ENCODE measurements around the gene PNLIPRP2. TPM values are rescaled to one million over a fixed set of nuclear protein-coding genes. Genes with fewer than 3 reads are reported as not detected.

PNLIPRP2 gene
- not detected in 2 replicates for total RNA-seq
- long read RNA-seq, result 0 reads

GRCh38 chr10:116620423-116621400 is at the start of gene PNLIPRP2:
Gene PNLIPRP2 (plus strand): TSS chr10:116620953.
- peaks cover 23% of the 10 kb centered on the region for H3K27me3 Mint-ChIP-seq
- H3K9me3 Mint-ChIP-seq (ENCODE audit: low read depth), result no peaks in the 10 kb centered on the region
- no peak within 1 kb of the TSS for H3K27ac Mint-ChIP-seq
- H3K4me3 Mint-ChIP-seq (ENCODE audit: low read depth), result no peak within 1 kb of the TSS
- no peaks in the 10 kb centered on the region for H3K36me3 Mint-ChIP-seq (ENCODE audit: insufficient read depth)
- TF ChIP-seq CTCF (IDR thresholded peaks at IDR 0.05; ENCODE audit: unreplicated experiment), result no peak
- DNase-seq (ENCODE audit: low spot score, unreplicated experiment), result no peak
- peaks cover 3% of the 10 kb centered on the region for H3K4me1 Mint-ChIP-seq (ENCODE audit: low read depth)

GRCh38 chr10:116574797-116575196 is 46.0 kb upstream of the PNLIPRP2 start:
- no peak for TF ChIP-seq CTCF (IDR thresholded peaks at IDR 0.05; ENCODE audit: unreplicated experiment)
- H3K36me3 Mint-ChIP-seq (ENCODE audit: insufficient read depth), result no peaks in the 10 kb centered on the region
- H3K27me3 Mint-ChIP-seq, result peaks cover 16% of the 10 kb centered on the region
- H3K4me1 Mint-ChIP-seq (ENCODE audit: low read depth), result no peaks in the 10 kb centered on the region
- H3K27ac Mint-ChIP-seq, result no peak overlapping the region
- no peaks in the 10 kb centered on the region for H3K9me3 Mint-ChIP-seq (ENCODE audit: low read depth)
- DNase-seq (ENCODE audit: low spot score, unreplicated experiment), result no peak
- H3K4me3 Mint-ChIP-seq (ENCODE audit: low read depth), result no peak overlapping the region

GRCh38 chr10:116587878-116588591 is 32.7 kb upstream of the PNLIPRP2 start:
- no peak for DNase-seq (ENCODE audit: low spot score, unreplicated experiment)
- Mint-ChIP-seq H3K36me3 (ENCODE audit: insufficient read depth) (no peaks in the 10 kb centered on the region), H3K4me1 (ENCODE audit: low read depth) (peaks cover 11% of the 10 kb centered on the region), H3K9me3 (ENCODE audit: low read depth) (no peaks in the 10 kb centered on the region), H3K4me3 (ENCODE audit: low read depth) (no peak overlapping the region), H3K27me3 (peaks cover 38% of the 10 kb centered on the region), H3K27ac (no peak overlapping the region)
- no peak for TF ChIP-seq CTCF (IDR thresholded peaks at IDR 0.05; ENCODE audit: unreplicated experiment)

- no peaks in the 10 kb centered on the region for H3K36me3 Mint-ChIP-seq (ENCODE audit: insufficient read depth)
- no peaks in the 10 kb centered on the region for H3K9me3 Mint-ChIP-seq (ENCODE audit: low read depth)
- no peak overlapping the region for H3K27ac Mint-ChIP-seq
- TF ChIP-seq CTCF (IDR thresholded peaks at IDR 0.05; ENCODE audit: unreplicated experiment), result no peak
- peaks cover 11% of the 10 kb centered on the region for H3K4me1 Mint-ChIP-seq (ENCODE audit: low read depth)
- no peak overlapping the region for H3K4me3 Mint-ChIP-seq (ENCODE audit: low read depth)
- DNase-seq (ENCODE audit: low spot score, unreplicated experiment), result no peak
- peaks cover 43% of the 10 kb centered on the region for H3K27me3 Mint-ChIP-seq
Measured at GRCh38 chr10:116588995-116589394, 31.8 kb upstream of the PNLIPRP2 start.

GRCh38 chr10:116589926-116590325 is 30.8 kb upstream of the PNLIPRP2 start:
- no peaks in the 10 kb centered on the region for H3K9me3 Mint-ChIP-seq (ENCODE audit: low read depth)
- H3K27me3 Mint-ChIP-seq, result peaks cover 51% of the 10 kb centered on the region
- no peak overlapping the region for H3K4me3 Mint-ChIP-seq (ENCODE audit: low read depth)

More at GRCh38 chr10:116589926-116590325, 30.8 kb upstream of the PNLIPRP2 start:
- H3K4me1 Mint-ChIP-seq (ENCODE audit: low read depth), result peaks cover 11% of the 10 kb centered on the region
- H3K27ac Mint-ChIP-seq, result no peak overlapping the region
- DNase-seq (ENCODE audit: low spot score, unreplicated experiment), result no peak
- no peaks in the 10 kb centered on the region for H3K36me3 Mint-ChIP-seq (ENCODE audit: insufficient read depth)
- no peak for TF ChIP-seq CTCF (IDR thresholded peaks at IDR 0.05; ENCODE audit: unreplicated experiment)
